GM13977 (cell line): ENCODE data around the gene MCU.

Source experiments
- DNase-seq: peaks from one replicate; pipeline ENCODE4 v3.0.0; 2012; ENCODE audit warnings: low spot score
- CTCF ChIP-seq: IDR thresholded peaks from 2 replicates; pipeline ENCODE4 v1.5.1; 2012; ENCODE audit warnings: mild to moderate bottlenecking, control low read depth; ENCODE audit not compliant: insufficient read depth; ENCODE audit errors: extremely low read depth, missing control alignments
- in situ Hi-C: fragments of 300-500 bp; cut with MboI; formaldehyde crosslinking; loops from one replicate; pipeline ENCODE4 v1.12.0; 2022; ENCODE audit warnings: low sequenced_read_pairs, low pct_unique_long_range_greater_than_20kb, mixed read lengths, inconsistent platforms; ENCODE audit not compliant: unreplicated experiment

Gene MCU

GRCh38 chr10:72802332-72802731 is 110.4 kb downstream of the MCU start:
- no peak for TF ChIP-seq CTCF
- in situ Hi-C loops = no loop called here
- no peak for DNase-seq

- TF ChIP-seq CTCF = no peak
- DNase-seq = peak; percentile 24
- in situ Hi-C loops = no loop called here
Observed at GRCh38 chr10:72802763-72803505, 111.0 kb downstream of the MCU start.

- DNase-seq = no peak
- TF ChIP-seq CTCF = no peak
- in situ Hi-C loops = no loop called here
Observed at GRCh38 chr10:72808001-72808400, 116.1 kb downstream of the MCU start.

GRCh38 chr10:72809006-72809405 is 117.1 kb downstream of the MCU start:
- TF ChIP-seq CTCF = no peak
- DNase-seq = no peak
- in situ Hi-C loops = no loop called here

GRCh38 chr10:72810976-72811375 is 119.0 kb downstream of the MCU start:
- no peak for DNase-seq
- no peak for TF ChIP-seq CTCF
- in situ Hi-C loops = no loop called here

GRCh38 chr10:72812415-72812752 is 120.4 kb downstream of the MCU start:
- DNase-seq = no peak
- TF ChIP-seq CTCF = no peak
- in situ Hi-C loops = no loop called here
